MG63 (cell line): ENCODE measurements around the gene ARID3B. TPM values are rescaled to one million over a fixed set of nuclear protein-coding genes. Genes with fewer than 3 reads are reported as not detected.

Experiments used
- DNase-seq: peaks from one replicate; pipeline ENCODE4 v3.0.0-alpha.2; 2020
- H3K27me3 ChIP-seq: fragments of 250-450 bp; sonication (Bioruptor Pico); 2 replicates; pipeline ENCODE4 v1.5.1; 2020; ENCODE audit warnings: mild to moderate bottlenecking, moderate library complexity
- H3K36me3 ChIP-seq: fragments of 250-450 bp; sonication (Bioruptor Pico); 2 replicates; pipeline ENCODE4 v1.5.1; 2020; ENCODE audit warnings: mild to moderate bottlenecking, moderate library complexity
- H3K4me3 ChIP-seq: fragments of 250-450 bp; sonication (Bioruptor Pico); 2 replicates; pipeline ENCODE4 v1.5.1; 2020; ENCODE audit warnings: mild to moderate bottlenecking, moderate library complexity
- H3K9me3 ChIP-seq: fragments of 250-450 bp; sonication (Bioruptor Pico); 2 replicates; pipeline ENCODE4 v1.5.1; 2020; ENCODE audit warnings: mild to moderate bottlenecking, moderate library complexity
- total RNA-seq: library from RNA; depleted of rRNA; stranded (reverse); fragments of >200 nt; shearing (Covaris generic); gene quantifications from 2 replicates; pipeline ENCODE4 v1.2.3, GENCODE V29; 2014; ENCODE audit warnings: low replicate concordance

The ARID3B gene
- total RNA-seq, 1 experiment from 2014 or later: 1.3 TPM

DNA sequence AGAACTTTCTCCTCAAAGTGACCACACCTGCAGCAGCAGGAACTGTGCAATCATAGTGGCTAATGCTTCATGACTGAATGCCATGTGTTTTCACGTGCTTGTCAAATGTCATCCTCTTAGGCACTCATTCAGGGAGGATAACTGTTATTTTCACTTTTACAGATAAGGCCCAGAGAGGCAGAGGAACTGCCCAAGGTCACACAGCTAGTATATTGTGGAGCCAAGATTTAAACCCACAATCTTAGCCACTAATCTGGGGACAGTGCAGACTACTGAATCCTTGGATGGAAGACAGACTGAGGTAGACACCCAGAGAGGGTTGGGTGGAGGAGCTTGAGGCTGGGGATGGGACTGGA lies 64.8 kb downstream of the ARID3B start:
- Histone ChIP-seq H3K4me3 (no peak overlapping the region), H3K27me3 (no peaks in the 10 kb centered on the region), H3K36me3 (no peaks in the 10 kb centered on the region), H3K9me3 (no peaks in the 10 kb centered on the region)
- no peak for DNase-seq

DNA sequence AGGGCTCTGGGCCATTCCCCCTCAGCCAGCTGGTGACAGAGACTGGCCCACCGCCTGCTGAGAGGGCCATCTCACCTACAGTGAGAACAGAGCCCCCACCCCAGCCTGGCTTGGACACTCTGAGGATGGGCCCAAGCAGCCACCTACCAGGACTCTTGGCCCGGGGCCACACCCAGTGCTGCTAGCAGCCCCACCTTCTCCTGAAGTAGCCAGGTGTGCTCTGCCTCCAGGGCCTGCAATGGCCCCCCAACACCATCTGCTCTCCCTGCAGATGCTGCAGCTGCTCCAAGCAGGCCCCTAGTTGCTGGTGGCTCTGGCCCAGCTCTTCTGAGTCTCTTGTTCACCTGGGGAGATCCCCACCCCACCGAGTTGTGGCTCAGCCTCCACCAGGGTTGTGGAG lies 67.8 kb downstream of the ARID3B start:
- H3K36me3 ChIP-seq: no peaks in the 10 kb centered on the region
- no peaks in the 10 kb centered on the region for H3K27me3 ChIP-seq
- DNase-seq: no peak
- no peak overlapping the region for H3K4me3 ChIP-seq
- no peaks in the 10 kb centered on the region for H3K9me3 ChIP-seq

DNA sequence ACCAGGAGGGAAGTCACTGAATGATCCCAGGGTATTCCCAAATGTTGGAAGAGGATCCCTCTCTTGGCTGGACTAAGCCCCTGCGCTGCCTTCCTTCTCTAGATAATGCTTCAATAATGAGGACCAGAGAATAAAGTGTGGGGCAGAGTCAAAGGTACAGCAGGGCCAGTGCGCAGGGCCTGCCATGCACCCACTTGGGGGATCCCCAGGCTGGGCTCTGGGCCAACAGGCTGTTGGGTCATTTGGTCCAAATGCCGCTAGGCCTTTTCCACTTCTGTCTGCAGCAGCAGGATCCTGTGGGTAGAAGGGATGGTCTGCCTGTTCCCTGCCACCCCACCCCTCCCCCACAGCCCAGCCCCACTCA lies 68.9 kb downstream of the ARID3B start:
- Histone ChIP-seq H3K4me3 (no peak overlapping the region), H3K9me3 (no peaks in the 10 kb centered on the region), H3K27me3 (no peaks in the 10 kb centered on the region), H3K36me3 (no peaks in the 10 kb centered on the region)
- no peak for DNase-seq

DNA sequence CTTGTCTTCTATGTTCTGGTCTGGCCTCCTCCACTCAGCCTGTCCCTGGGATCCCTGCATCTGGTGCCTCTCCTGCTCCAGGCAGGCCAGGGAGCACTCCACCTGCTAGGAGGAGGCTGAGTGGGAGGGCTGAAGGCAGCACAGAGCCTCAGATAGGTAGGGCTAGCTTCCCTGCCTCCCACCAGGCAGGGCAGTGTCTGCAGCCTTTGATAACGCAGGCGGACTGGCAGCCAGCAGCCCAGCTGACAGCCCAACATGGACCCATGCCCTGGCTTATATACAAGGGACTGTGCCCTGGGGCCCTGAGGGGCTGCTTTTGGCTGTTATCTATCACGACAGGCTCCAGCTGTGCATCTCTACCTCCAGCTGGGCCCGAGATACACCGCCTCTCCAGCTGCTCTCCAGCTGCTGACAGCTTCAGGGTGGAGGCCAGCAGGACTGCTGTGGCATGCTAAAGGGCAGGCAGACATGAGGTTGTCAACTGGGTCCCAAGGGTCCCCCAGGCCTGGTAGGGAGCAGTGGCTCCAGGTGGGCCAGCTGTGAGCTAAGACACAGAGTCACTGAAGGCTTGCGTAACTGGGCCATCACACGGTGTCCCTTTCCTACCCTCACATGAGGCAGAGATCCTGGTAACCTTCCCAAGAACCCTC lies 69.4 kb downstream of the ARID3B start:
- no peak for DNase-seq

DNA sequence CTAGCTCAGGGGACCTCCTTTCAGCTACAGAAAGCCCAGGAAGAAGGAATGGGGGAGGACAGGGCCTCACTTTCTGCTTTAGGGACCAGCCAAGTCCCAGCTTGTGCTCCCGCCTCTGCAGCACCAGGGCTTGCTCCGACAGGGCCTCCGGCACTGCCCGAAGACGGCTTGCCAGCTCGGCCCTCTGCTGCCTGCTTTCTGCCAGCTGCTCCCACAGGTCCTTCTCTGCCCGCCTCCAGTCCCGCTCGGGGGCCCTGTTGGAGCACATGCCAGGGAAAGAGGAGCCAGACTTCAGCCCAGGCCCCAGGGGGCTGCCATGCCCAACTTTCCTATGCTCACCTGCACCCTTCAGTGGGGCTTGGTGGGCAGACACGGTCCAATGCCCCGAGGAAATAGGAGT lies 70.3 kb downstream of the ARID3B start:
- Histone ChIP-seq H3K27me3 (no peaks in the 10 kb centered on the region), H3K4me3 (no peak overlapping the region), H3K36me3 (peaks cover 5% of the 10 kb centered on the region; the same call in 1 of the 2 replicates), H3K9me3 (no peaks in the 10 kb centered on the region)
- no peak for DNase-seq

More for the DNA sequence above, 69.4 kb downstream of the ARID3B start:
- Histone ChIP-seq H3K9me3 (no peaks in the 10 kb centered on the region), H3K36me3 (no peaks in the 10 kb centered on the region), H3K4me3 (no peak overlapping the region), H3K27me3 (no peaks in the 10 kb centered on the region)

DNA sequence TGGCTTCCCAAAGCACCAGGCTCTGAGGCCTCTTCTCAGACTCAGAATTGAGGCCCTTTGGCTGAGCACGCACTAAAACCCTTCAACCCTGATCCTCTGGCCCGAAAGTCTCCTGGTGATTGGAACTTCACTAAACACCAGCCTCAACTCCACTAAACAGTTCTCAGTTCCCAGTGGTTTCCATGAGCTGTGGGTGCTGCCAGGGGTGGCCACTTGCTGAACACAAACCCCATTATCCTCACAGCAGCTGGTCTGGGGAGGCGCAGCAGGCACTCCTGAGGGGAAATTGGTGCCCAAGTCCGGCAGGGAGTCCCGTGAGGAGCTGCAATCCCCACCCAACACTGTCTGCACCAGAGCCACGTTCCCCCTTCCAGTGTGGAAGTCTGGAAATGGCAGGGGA lies 70.8 kb downstream of the ARID3B start:
- H3K4me3 ChIP-seq: no peak overlapping the region
- H3K27me3 ChIP-seq: no peaks in the 10 kb centered on the region
- H3K36me3 ChIP-seq: peaks cover 10% of the 10 kb centered on the region; the same call in 1 of the 2 replicates
- no peaks in the 10 kb centered on the region for H3K9me3 ChIP-seq
- no peak for DNase-seq

DNA sequence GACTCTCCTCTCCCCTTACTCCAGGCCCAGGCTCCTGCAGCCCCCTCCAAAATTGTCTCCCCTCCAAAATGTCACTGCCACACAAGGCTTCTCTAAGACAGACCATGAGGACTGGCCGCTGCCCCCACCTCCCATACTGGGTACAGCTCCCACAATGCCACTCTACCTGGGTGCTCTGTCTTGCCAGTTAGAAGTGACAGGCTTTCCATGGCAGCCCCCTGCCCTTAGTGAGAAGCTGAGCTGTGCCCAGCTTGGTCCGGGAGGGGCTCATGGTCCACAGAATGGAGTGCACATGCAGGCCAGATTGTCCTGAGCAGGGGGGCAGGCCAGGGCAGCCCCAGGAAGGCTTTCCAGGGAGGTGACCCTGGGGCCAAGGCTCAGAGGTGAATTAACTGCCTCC lies 71.7 kb downstream of the ARID3B start:
- Histone ChIP-seq H3K4me3 (no peak overlapping the region), H3K36me3 (peaks cover 18% of the 10 kb centered on the region), H3K27me3 (no peaks in the 10 kb centered on the region), H3K9me3 (no peaks in the 10 kb centered on the region)
- DNase-seq: no peak

DNA sequence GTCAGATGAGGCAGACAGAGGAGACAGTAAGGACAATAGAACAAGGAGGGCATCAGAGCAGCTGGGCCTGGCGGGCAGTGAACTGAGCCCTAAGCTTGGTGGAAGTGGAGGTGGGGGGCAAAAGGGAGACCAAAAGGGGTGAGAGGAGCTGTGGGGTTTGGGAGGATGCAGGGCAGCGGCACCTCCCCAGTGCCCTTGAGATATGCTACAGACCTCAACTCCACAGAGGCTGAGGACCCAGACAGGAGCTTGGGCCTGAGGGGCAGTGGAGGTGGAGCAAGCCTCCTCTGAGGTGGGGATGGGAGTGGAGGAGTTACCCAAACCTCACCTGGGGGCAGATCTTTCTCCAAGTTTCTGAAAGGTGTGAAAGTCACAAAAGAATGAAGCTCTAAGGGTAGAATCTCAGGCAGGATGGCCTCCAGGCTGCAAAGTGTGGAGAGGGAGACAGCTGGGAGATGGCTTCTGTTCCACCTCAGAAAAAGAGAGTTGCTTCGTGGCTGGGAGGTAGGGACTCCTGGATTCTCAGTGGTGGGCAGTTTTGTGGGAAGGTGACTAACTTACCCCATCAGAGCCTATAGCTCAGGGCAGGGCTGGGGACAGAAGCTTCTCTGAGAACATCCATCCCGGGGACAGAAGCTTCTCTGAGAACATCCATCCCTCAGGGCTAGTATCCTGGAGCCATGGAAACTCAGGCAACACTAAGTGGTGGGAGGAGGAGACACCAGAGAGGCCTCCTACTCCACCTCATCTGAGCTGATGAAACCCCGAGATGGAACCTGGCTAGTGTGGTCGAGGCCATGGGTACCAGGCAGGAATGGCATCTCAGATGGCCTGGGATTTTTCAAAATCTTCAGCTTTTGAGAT lies 72.3 kb downstream of the ARID3B start:
- DNase-seq: no peak
- H3K36me3 ChIP-seq: peaks cover 18% of the 10 kb centered on the region
- no peaks in the 10 kb centered on the region for H3K9me3 ChIP-seq
- H3K27me3 ChIP-seq: no peaks in the 10 kb centered on the region
- H3K4me3 ChIP-seq: no peak overlapping the region

DNA sequence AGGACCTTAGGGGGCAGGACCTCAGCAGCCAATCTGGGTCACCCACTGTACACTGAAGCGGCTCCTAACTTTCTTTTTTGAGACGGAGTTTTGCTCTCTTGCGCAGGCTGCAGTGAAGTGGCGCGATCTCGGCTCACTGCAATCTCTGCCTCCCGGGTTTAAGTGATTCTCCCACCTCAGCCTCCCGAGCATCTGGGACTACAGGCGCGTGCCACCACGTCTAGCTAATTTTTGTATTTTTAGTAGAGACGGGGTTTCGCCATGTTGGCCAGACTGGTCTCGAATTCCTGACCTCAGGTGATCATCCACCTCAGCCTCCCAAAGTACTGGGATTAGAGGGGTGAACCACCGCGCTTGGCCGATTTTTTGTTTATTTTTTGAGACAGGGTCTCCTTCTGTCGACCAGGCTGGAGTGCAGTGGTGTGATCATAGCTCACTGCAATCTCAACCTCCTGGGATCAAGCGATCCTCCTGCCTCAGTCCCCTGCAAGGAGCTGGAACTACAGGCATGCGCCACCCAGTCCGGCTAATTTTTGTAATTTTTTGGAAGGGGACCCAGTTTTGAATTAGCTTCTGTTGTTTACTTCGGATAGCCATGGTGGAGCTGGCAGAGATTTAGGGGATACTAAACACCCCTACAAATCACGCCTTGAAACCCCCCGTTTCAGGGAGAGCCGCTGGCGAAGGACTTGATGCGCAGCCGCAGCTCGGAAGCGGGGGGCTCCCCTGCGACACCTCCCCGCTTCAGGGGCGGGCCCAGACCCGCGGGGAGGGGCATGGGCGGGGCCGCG lies 73.1 kb downstream of the ARID3B start:
- Histone ChIP-seq H3K4me3 (peak overlapping the region; percentile 87), H3K9me3 (no peaks in the 10 kb centered on the region), H3K36me3 (peaks cover 26% of the 10 kb centered on the region), H3K27me3 (no peaks in the 10 kb centered on the region)
- DNase-seq: no peak

DNA sequence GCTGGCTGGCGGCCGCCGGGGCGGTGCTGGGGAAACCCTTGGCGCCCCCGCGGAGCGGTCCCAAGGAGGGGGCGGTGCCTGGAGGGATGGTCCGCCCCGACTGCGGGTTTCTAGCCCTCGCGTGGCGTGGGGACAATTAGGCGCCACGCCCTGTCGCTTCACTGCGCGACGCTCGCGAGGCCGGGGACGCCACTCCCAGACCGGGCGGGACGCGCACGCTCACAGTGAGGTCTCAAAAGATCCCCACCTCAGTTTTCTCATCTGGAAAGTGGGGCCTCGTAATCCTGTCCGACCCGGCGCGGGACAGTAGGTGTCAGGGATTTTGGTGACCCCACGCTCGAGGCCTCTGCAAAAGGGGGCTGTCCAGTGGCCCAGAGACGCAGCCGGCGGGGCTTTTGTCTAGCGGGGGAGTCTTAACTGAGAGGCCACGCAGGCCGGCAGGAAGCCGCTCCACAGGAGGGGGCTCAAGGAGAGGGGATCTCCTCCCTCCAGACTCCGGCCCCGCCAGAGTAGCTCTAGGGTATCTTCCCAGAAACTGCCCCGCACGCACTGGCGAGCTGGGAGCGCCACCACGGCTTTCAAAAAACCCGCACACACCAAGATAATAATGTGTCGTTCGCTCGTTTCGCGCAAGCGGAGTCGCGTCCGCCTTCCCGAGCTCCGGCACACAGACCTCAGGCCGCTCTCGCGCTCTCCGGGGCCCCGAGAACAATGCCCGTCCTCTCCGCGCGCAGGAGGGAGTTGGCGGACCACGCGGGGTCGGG lies 73.9 kb downstream of the ARID3B start:
- DNase-seq: peak; percentile 79
- no peaks in the 10 kb centered on the region for H3K9me3 ChIP-seq
- H3K27me3 ChIP-seq: no peaks in the 10 kb centered on the region
- peak overlapping the region; percentile 87 for H3K4me3 ChIP-seq
- H3K36me3 ChIP-seq: peaks cover 34% of the 10 kb centered on the region

DNA sequence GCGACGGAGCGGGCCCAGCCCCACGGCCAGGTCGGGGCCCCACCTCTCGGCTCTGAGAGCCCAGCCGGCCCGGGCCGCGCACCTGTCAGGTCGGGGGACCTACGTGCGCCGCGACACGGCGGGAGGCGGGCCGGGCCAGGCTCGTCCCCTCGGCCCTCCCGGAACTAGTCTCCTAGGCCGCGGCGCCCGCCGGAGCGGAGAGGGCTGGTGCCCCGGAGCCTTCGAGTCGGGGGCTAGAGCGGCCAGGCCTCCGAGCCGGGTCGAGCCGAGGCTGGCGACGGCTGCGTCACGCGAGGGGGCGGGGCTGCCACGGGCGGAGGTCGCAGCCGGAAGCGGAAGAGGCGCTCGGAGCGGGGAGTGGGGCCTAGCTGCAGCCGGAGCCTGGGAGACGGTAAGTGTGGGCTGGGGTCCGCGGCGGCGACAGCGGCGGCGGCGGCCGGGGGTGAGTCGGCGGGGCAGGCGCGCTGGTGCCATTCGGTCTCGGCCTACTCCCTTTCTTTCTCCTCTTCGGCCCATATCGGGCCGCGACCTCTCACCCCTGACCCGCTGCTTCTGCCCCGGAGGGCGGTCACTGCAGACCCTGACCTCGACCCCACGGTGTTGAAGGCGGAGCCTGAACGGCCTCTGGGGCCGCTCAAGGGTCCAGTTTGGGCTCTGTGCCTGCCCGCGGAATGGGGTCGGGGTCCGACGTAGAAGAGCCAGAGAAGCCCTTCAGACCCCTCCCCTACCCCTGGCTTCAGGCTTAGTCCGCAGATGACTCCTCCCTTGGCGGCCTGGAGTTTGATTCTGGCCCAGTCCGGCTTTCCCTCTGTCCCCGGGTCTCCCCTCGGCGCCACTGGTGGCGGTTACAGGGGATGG lies 74.7 kb downstream of the ARID3B start, which contains the start of gene CLK3:
Gene CLK3, plus strand, starts transcription at position 329 of the 858 bp plus-strand sequence. CDS start 3,361 bp downstream, outside the sequence.
- peak; percentile 98 for DNase-seq
- Histone ChIP-seq H3K27me3 (no peaks in the 10 kb centered on the region), H3K36me3 (peaks cover 42% of the 10 kb centered on the region), H3K4me3 (peak within 1 kb of the TSS; percentile 87), H3K9me3 (no peaks in the 10 kb centered on the region)

DNA sequence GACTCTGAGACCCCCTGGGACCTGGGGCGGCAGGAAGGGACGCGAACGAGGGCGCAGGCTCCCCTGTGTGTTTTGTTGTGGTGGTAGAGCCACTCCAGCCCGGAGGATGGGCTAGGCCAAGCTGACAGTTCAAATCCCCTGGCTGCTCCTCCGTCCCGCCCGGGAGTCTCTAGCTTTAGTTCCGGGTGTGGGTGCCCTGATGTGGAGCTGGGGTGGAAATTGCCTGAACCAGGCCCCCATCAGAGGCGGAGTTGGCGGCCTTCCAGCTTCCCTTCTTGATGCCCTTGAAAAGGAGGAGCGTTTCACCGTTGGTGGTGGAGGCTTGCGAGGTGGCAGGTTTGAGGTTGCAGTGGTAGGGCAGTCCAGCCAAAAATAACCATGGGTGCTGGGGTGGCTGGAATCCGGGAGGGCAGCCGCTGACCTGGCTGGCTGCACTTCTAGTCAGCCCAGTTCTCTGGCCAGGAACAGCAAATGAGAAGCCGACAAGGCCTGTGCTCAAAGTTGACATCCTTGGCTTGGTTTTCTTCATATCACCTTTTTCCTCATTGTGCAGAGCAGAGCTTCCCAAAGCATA lies 75.4 kb downstream of the ARID3B start:
- H3K9me3 ChIP-seq: no peaks in the 10 kb centered on the region
- peak; percentile 64 for DNase-seq
- peak overlapping the region; percentile 87 for H3K4me3 ChIP-seq
- H3K36me3 ChIP-seq: peaks cover 49% of the 10 kb centered on the region
- H3K27me3 ChIP-seq: no peaks in the 10 kb centered on the region

DNA sequence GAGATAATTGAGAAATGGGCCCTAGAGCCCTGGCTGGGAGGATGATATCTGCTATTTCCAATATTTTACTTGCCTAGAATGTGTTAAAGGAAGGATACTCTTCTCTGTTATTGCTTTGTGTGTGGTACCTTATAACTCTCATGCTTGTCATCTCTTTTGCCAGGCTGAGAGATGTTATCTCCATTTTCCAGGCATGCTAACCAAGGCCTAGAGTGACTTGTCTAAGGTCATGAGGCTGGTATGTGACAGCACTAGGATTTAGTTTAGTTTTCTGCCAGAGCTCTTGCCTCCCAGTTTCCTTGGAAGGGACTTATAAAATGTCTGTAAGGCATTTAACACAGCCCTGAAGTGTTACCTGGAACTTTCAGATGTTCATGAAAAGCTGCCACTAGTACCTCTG lies 76.0 kb downstream of the ARID3B start:
- H3K4me3 ChIP-seq: peak overlapping the region; percentile 87
- peaks cover 55% of the 10 kb centered on the region for H3K36me3 ChIP-seq
- H3K27me3 ChIP-seq: no peaks in the 10 kb centered on the region
- H3K9me3 ChIP-seq: no peaks in the 10 kb centered on the region
- no peak for DNase-seq

DNA sequence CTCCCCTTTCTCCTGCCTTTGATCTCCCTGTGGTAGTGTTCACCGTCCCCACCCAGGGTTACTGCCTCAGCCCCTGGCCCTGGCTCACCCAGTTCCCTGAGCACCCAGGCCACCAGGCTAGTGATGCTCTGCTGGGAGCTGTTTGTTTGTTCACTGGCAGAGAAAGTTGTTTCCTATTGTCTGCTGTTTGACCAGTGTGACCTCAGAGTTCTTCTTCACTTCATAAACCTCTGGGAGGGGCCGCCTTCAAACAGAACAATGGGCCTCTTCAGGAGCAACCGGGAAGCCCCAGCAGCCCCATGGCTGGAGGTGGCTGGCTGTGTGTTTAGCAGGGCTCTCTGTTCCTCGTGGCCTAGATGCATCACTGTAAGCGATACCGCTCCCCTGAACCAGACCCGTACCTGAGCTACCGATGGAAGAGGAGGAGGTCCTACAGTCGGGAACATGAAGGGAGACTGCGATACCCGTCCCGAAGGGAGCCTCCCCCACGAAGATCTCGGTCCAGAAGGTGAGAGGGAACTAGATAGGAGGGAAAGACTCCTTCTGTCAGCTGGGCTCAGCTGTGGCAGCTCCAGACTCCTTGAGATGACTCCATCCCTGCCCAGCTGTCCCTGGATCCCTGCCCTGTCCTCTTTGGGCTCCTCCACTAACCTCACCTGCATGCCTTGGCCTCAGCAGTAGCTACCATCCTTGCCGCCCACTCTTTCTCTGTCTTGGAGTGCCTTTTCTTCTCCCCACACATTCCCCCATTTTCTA lies 78.0 kb downstream of the ARID3B start:
- no peaks in the 10 kb centered on the region for H3K27me3 ChIP-seq
- H3K9me3 ChIP-seq: no peaks in the 10 kb centered on the region
- H3K36me3 ChIP-seq: peaks cover 75% of the 10 kb centered on the region

More for the DNA sequence above, 78.0 kb downstream of the ARID3B start:
- H3K4me3 ChIP-seq: no peak overlapping the region
- no peak for DNase-seq
